ENCODE results near the gene COX6A2.

DNA sequence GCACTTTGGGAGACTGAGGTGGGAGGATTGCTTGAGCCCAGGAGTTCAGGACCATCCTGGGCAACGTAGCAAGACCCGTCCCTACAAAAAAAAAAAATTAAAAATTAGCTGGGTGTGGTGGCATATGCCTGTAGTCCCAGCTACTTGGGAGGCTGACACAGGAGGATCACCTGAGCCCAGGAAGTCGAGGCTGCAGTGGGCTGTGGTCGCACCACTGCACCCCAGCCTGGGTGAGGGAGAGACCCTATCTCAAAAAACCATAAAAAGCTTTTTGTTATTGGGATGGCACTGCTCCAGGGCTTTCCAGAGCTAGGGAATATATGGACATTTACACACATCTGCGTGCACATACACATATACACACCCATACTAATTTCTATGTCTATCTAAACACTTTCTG, 23.0 kb upstream of the COX6A2 start:
- TF ChIP-seq, protein P1, sequence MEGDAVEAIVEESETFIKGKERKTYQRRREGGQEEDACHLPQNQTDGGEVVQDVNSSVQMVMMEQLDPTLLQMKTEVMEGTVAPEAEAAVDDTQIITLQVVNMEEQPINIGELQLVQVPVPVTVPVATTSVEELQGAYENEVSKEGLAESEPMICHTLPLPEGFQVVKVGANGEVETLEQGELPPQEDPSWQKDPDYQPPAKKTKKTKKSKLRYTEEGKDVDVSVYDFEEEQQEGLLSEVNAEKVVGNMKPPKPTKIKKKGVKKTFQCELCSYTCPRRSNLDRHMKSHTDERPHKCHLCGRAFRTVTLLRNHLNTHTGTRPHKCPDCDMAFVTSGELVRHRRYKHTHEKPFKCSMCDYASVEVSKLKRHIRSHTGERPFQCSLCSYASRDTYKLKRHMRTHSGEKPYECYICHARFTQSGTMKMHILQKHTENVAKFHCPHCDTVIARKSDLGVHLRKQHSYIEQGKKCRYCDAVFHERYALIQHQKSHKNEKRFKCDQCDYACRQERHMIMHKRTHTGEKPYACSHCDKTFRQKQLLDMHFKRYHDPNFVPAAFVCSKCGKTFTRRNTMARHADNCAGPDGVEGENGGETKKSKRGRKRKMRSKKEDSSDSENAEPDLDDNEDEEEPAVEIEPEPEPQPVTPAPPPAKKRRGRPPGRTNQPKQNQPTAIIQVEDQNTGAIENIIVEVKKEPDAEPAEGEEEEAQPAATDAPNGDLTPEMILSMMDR (IDR thresholded peaks at IDR 0.05; ENCODE audit: low read length): no peak
- no peak for TF ChIP-seq EZH2 (optimal IDR thresholded peaks at IDR 0.05; ENCODE audit: low read depth, low read length)
- no peak for TF ChIP-seq EZH2phosphoT487 (IDR thresholded peaks at IDR 0.05; ENCODE audit: low read length)
